Pulmonary artery endothelial cell (primary cell): ENCODE measurements around the gene TLR1. TPM values are rescaled to one million over a fixed set of nuclear protein-coding genes. Genes with fewer than 3 reads are reported as not detected.
"Not testable (repeated sequence)": the region's sequence is repeated elsewhere in the genome, so short reads cannot be mapped to it uniquely, and the experiment has no call there.

Source experiments
- DNase-seq: peaks from one replicate; pipeline ENCODE4 v3.0.0-alpha.2; 2011; ENCODE audit warnings: low read depth, low spot score
- total RNA-seq: library from RNA; depleted of rRNA; stranded (reverse); fragments of >200 nt; gene quantifications from 2 replicates; pipeline ENCODE4 v1.2.3, GENCODE V29; 2014

The TLR1 gene
- total RNA-seq, 1 donor from 2014 or later = 6.5 TPM

DNA sequence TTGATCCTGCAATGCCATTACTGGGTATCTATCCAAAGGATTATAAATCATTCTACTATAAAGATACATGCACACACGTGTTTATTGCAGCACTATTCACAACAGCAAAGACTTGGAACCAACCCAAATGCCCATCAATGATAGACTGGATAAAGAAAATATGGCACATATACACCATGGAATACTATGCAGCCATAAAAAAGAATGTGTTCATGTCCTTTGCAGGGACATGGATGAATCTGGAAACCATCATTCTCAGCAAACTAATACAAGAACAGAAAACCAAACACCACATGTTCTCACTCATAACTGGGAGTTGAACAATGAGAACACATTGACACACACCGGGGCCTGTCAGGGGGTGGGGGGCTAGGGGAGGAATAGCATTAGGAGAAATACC, 26.7 kb downstream of the TLR1 start:
- DNase-seq = not testable (repeated sequence)

DNA sequence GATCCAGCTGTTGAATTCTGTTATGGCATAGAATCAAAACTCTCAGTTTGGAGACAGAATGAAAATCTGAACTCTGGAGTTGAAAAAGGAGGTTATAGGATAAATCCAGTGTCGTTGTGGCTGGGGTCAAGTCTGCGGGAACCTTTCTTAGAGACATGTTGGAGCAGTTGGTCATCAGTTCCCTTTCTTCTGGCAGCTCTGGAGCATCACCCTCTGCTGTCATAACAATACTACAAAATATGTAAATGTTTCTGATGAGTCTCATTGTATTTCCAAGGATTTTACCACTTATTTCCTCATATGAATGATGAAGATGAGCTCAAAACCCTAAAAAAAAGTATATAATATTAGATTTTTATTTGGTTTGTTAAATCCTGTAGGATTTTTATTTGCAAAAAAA, 29.3 kb downstream of the TLR1 start:
- DNase-seq = no peak

DNA sequence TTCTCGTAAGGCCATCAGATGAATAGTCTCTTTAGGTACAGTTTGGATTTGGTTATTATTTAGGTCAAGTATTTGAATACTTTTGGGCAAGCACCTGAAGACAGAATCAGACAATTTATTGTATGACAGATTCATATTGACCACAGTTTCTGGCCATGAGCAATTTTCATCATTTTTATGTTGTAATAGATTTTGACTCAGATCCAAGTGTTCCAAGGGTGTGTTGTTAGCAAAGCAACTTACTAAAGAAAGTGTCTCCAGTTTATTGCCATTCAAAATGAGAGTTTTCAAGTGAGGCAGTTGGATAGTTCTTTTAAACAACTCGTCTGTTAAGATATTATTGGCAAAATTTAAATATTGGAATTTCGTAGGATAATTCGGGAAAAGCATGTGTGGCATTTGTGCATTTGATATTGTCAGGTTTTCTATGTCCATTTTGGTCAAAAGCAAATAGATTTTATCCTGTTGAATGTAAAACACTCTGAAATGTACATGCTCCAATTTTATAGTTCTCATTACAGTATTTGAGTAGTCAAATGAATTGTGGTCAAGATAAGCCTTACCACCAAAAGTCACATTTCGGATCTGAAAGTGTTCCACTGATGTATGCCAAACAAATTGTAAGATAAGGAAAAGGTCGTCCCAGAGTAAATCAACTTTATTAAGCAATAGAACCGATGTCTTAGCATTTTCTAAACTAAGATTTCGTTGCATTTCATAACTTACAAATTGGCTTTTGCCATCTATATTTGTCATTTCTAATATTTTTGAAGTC, 30.2 kb downstream of the TLR1 start:
- DNase-seq = no peak

DNA sequence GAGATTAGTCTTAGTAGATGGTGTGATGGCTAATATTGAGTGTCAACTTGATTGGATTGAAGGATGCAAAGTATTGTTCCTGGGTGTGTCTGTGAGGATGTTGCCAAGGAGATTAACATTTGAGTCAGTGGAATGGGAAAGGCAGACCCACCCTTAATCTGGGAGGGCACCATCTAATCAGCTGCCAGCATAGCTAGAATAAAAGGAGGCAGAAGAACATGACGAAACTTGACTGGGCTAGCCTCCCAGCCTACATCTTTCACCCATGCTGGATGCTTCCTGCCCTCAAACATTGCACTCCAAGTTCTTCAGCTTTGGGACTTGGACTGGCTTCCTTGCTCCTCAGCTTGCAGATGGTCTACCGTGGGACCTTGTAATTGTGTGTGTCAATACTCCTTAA, 34.3 kb downstream of the TLR1 start:
- DNase-seq = not testable (repeated sequence)

DNA sequence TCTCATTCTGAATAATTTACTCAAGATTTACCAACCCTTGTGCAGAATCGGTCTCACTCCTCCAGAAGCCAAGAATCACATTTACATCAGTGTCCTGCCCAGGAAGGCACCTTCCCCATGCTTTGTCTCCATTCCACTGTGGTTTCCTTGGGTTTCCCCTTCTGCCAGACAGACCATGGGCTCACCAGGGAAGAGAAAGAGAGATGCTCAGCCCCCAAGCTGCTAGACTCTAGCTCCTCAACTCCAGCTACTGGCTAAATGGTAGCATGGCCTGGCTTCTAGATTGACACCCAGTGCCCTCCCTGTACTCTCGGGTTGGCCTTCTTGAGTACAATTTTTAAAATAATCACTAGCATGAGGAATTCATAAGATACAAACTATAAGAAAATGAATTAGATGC, 34.7 kb downstream of the TLR1 start:
- no peak for DNase-seq

DNA sequence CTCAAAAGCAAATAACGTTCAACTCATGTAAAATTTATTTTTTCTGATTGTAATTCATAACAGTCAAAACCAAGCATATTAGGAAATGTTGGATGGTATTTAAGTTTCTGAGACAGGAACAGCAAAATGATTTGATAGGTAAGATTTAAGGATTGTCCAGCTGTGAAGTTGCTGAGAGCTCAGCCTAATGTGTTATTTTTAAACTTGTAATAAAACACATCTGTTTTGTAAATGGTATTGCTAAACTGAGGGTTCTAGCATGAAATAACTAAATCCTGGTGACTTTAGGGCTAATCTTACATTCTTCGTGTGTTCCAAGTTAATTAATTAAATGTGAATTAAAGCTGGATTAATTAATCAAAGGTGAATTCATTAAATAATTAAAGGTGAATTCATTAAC, 35.1 kb downstream of the TLR1 start:
- DNase-seq = no peak

DNA sequence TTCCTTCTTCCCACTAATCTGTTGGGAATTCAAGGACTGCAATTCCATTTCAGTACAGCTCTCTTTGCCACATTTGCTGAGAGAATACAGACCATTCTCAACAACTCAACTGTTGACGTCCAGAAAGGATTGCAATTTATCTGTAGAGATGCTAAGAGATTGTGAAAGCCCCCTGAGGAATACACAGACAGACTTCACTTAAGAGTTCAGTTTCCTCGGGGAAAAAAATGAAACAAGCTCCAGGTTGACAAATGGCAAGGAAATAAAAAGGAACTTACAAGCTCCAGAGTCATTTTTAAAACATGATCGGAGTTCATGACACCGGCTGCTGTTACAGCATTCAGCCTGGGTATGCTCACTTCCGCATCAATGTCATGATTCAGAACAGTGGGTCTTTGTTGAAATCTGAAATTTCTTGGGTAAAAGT, 35.6 kb downstream of the TLR1 start:
- no peak for DNase-seq

DNA sequence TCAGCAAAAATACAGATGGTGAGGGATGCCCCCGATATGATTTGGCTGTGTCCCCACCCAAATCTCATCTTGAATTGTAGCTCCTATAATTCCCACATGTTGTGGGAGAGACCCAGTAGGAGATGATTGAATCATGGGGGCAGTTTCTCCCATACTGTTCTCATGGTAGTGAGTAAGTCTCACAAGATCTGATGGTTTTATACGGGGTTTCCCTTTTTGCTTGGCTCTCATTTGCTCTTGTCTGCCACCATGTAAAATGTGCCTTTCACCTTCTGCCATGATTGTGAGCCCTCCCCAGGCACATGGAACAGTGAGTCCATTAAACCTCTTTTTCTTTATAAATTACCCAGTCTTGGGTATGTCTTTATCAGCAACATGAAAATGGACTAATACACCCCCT, 37.7 kb downstream of the TLR1 start:
- not testable (repeated sequence) for DNase-seq

DNA sequence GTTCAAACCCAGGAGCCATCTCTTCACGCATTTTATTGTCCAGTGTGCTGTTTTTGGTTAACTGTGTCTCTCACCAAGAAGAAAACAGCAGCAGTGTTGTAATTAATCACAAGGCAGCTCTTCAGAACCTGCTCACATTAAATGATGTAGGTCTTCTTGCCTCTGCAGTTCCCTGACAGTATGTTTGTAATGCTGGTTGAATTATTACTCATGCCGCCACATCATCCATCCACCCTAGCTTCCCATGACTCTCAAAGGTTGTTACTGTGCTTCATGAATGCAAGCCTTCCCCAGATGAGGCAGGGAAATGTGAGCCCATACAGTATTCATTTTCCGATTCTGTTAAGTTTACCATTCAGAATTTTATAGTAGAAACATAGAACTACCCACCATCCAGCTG, 39.2 kb downstream of the TLR1 start:
- DNase-seq = no peak

DNA sequence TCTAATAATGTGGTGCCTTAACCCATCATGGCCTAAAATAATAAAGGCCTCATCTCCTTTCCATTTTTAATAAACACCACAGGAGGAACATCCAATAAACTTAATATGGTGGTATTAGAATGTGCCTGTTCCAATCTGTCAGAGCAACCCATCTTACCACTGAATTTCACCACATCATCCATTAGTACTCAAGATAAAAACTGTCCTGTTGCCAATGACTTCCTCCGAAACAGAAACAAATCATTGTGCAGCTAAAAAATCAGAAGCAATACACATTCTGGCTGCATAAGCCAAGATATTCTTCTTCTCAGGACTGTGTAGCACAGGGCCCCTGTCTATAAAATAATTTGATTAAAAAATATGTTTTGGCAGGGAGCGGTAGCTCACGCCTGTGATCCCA, 40.3 kb downstream of the TLR1 start:
- no peak for DNase-seq

DNA sequence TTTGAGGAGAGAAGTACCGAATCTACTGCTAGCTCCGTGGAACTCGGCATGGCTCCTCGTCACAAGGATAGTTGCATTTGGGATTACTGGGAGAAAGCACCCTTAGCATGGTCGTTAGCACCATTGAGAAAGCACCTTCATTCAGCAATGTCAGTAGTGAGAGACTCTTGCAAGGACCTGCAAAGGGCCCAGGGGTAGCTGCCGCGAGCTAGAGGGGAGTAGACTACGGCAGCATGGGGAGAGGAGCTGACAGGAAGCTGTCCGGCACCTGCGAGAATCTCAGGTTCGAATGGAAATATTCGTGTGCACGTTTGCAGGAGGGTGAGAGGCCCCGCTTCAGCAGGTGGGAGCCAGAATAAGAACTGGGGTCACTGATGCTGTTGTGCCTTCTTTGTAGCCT, 42.0 kb downstream of the TLR1 start:
- no peak for DNase-seq

DNA sequence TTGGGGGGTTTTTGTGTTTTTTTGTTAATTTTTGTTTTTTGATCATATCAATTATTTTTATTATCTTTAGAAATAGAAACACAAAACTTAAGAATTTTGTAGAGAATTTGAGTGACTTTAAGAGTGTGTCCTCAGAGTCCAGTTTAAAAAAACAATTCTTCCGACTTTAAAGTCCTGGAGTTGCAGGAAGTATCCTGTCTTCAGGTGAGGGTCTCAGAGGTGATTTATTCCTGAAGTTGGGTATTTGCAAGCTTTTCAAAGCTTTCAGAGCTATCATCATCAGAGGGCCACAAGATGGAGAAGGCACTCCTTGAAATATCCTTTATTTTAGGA, 44.8 kb downstream of the TLR1 start:
- DNase-seq = no peak

DNA sequence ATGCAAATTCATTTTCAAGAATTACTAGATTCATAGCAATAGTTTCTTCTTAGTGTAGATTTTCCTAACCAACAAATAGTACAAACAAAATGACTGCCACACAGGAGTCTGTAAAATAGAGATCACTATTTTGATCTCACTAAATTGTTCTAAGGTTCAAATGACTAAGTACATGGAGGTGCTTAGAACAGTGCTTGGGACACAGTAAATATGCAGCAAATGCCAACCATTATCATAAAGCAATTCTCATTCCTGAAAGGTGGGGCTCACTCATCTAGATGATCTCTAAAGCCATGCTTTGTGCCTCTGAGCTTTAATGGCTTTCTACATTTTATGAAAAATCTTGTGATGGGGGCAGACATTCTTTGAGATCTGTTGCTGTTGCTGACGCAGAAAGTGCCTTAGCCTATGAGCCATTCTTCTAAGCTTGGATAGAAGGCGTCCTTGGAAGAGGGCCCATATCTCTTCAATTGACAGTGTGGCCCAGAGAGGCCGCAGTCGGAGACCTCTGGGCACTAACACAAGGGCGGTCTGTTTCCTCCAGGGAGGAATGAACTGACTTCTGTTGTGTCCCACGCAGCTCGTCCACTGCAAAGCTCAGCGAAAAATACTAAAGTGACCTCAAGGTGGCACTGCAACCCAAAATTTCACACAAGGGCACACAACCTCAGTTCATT, 45.3 kb downstream of the TLR1 start:
- no peak for DNase-seq

DNA sequence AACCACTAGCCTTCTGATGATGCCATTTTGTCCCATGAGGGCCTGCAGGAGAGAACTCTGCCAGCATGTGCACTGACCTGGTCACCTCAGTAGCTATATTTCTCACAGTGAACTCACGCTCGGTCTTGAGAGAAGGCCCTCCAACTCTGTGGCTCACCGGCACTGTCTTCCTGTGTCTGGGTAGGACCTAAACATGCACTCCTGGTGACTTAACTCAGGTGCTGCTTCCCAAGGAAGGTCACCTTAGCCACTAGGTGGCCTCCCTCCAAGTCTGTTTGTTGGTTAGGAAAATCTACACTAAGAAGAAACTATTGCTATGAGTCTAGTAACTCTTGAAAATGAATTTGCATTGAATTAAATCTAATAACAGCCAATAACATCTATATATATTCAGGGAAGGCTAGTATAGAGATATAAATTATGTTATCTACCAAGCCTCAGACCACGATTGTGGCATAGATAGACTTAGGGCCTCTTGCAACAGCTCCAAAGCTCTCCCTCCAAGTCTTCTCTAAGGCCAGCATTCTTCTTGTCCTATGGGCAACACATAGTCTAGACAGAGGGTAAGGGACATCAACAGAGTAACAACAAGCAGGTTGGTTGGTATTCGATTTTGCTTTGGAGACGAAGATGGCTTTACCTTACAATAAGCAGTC, 46.5 kb downstream of the TLR1 start:
- no peak for DNase-seq

DNA sequence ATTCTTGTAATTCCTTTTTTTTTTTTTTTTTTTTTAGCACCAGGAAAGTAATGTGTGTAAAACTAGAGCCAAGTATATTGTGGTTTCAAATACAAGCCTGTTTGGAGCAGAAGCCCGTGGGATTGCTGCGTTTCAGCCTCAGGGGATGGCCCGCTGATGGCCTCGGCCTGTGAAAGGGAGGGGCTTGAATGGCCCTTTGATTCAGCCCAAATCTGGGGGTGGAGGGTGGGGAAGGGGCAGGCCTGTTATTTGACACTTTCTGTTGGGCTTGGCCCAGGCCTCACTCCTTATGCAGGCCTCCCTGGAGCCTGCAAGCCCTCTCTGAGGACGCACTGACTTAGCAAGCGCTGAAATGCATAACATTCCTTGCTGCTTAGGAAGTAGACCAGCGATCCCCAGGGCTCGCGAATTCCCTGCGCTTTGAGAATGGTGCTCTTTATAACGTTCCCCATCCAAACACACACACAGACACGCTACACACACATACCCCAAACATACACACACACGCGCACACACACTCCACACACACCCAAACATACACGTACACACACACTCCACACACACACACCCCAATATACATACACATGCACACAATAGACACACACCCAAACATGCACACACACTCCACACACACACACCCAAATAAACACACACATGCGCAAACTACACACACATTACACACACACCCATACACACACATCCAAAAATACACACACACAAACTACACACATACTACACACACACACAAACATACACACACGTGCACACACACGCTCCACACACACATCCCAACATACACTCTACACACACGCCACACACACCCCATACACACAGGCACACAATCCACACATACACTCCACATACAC, 51.4 kb downstream of the TLR1 start:
- no peak for DNase-seq

DNA sequence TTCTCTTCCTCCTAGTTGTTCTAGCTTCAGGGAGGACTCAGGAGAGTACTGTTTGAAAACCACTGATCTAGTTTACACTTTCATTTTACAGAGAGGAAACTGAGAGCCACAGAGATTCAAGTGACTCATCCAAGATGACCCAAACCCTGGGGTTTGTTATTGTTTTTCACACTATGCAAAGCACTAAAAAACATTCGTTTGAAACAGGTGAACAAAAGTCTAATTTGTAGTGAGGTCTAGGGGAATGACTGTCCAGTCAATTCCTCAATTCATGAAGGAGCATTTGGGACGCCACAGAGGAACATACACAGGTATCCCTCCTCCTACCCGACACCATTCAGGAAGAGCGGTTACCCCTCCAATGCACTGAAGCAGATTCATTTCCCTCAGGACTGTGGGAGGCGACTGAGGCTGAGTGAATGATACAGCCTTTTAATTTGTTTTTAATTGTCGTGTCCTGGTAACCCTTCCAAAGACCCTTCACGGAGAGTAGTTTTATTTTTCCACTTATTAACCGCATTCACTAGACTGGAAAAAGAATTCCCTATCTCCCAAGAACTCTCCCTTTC, 52.1 kb downstream of the TLR1 start:
- DNase-seq = no peak

DNA sequence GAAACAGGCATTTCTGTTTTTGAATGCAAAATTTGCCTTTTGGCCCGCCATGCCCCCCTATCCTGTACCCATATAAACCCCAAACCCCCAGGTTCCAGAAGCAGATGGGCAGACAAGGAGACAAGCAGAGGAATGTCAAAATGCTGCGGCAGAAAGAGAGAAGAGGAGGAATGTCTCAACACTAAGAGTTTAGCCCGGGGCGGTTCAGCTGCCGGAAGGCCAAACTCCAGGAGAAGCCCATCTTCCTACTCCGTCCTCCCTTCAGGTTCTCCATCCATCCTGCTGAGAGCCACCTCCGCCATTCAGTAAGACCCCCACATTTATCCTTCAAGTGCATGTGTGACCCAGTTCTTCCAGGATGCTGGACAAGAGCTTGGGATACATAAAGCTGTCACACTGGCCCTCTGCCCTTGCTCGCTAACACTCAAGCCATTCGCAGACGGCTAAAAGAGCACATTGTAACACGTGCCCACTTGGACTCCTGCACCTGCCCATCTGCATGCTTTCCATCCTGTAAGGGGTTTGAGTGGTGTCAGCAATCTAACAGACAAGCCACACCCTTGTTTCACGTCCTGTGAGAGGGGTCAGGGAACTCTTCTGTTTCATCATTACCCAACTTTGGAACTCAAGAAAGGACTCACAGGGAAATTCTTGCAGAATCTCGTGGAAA, 53.1 kb downstream of the TLR1 start:
- DNase-seq = no peak

DNA sequence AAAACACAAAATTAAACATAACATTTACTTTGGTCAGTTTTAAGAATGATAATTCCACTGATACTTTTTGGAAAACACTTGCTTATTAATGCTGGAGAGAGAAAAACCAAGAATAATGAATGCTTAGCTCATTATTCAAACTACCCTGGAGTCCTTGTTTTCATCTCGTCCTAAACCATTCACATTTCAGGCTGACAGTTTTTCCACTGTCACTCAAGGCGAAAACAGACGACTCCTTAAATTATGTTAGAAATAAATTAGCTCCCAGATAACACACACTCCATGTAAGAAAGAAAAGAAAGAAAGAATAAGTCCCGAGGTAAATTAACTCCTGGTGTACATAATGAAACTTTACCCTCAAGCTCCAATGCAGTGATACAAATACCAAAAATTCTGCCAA, 55.3 kb downstream of the TLR1 start:
- DNase-seq = no peak

DNA sequence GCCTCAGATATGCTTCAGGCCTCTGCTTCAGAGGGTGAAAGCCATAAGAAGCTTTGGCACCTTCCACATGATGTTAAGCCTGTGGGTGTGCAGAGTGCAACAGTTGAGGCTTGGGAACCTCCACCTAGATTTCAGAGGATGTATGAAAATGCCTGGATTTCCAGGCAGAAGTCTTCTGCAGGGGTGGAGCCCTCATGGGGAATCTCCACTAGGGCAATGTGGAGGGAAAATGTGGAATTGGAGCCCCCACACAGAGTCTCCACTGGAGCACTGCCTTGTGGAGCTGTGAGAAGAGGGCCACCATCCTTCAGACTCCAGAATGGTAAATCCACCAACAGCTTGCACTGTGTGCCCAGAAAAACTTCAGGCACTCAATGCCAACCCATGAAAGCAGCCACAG, 57.0 kb downstream of the TLR1 start:
- DNase-seq = no peak
